ENCODE data around the gene ADH5. TPM values are rescaled to one million over a fixed set of nuclear protein-coding genes. Genes with fewer than 3 reads are reported as not detected.

The ADH5 gene
- total and polyA plus RNA-seq, 9 of the 15 experiments (the other 6 are each of a cell fraction or from before 2014, with no cell fraction given): 115 to 310 (median 200) TPM

- DNase-seq (ENCODE audit: extremely low read depth in 1 of 4, low spot score in 3 of 4) (no peak), ATAC-seq (no peak), FAIRE-seq (no peak)
- H3K36me3 ChIP-seq (ENCODE audit: control insufficient read depth, insufficient read depth, low read length): peaks cover 87% of the 10 kb centered on the region
- no peak overlapping the region for H3K4me3 ChIP-seq
- H3K9ac ChIP-seq (ENCODE audit: insufficient read depth in 1 of 2, low read depth in 2 of 2, low read length in 2 of 2): no peak overlapping the region
- intact Hi-C loops (cut with micrococcal nuclease) (no loop called here), in situ Hi-C loops (cut with MboI) (no loop called here)
- H3K9me3 ChIP-seq (replicated peaks; ENCODE audit: control insufficient read depth, insufficient read depth, low read depth, low read length): no peaks in the 10 kb centered on the region
- H4K20me1 ChIP-seq (replicated peaks; ENCODE audit: control insufficient read depth, insufficient read depth, low read length): no peaks in the 10 kb centered on the region; the same call in 1 of the 2 replicates
- TF ChIP-seq GABPB1 (CRISPR knock-in tag; IDR thresholded peaks at IDR 0.05): no peak
- TF ChIP-seq NR0B1 (IDR thresholded peaks at IDR 0.05; ENCODE audit: partially characterized antibody): no peak
- TF ChIP-seq CAMTA2 (CRISPR knock-in tag; conservative IDR thresholded peaks at IDR 0.05): no peak
- no peak for TF ChIP-seq RUNX1 (IDR thresholded peaks at IDR 0.05; ENCODE audit: low read depth)
- TF ChIP-seq FOXJ3 (CRISPR knock-in tag; IDR thresholded peaks at IDR 0.05): no peak
- TF ChIP-seq SOX6 (IDR thresholded peaks at IDR 0.05): no peak
- TF ChIP-seq SREBF2 (CRISPR knock-in tag; IDR thresholded peaks at IDR 0.05): no peak
- TF ChIP-seq NR2C1 (IDR thresholded peaks at IDR 0.05): no peak
- TF ChIP-seq NR2C1 (tag; IDR thresholded peaks at IDR 0.05): no peak
- no peak for TF ChIP-seq ZBTB11 (CRISPR knock-in tag; IDR thresholded peaks at IDR 0.05)
- TF ChIP-seq BACH1 (tag; IDR thresholded peaks at IDR 0.05): no peak
- TF ChIP-seq E4F1 (CRISPR knock-in tag; IDR thresholded peaks at IDR 0.05; ENCODE audit: borderline replicate concordance): no peak
- no peak for TF ChIP-seq CTCF (IDR thresholded peaks at IDR 0.05 in 2 of 3, conservative IDR thresholded peaks at IDR 0.05 in 1 of 3; ENCODE audit: insufficient read depth in 2 of 3, low read depth in 1 of 3, low read length in 3 of 3)
- H3K9me1 ChIP-seq (ENCODE audit: control insufficient read depth, insufficient read depth, low read length): no peaks in the 10 kb centered on the region
- ChIA-PET CTCF (ENCODE audit: low intra/inter-chr PET ratio) (no interaction called here), POLR2A (no interaction called here)
- 97% methylated on average over 5 of the region's 5 CpGs for WGBS (ENCODE audit: insufficient coverage, low coverage, missing lambda C conversion rate)
- H2AFZ ChIP-seq (ENCODE audit: low read depth, low read length): no peak overlapping the region
- no peak overlapping the region for H3K27ac ChIP-seq (ENCODE audit: extremely low read depth, low read depth, low read length)
- no peak overlapping the region for H3K4me2 ChIP-seq (ENCODE audit: insufficient read depth, low read length)
- H3K79me2 ChIP-seq (ENCODE audit: control insufficient read depth, insufficient read depth, low read length): peaks cover 38% of the 10 kb centered on the region
- peaks cover 0 to 4% of the 10 kb centered on the region in 2 experiments; a peak in 3 of 5 replicates for H3K4me1 ChIP-seq (replicated peaks in 1 of 2; ENCODE audit: control insufficient read depth in 2 of 2, insufficient read depth in 2 of 2, low read length in 2 of 2)
- BruUV-seq (replicated peaks): no TSS peak
- no peaks in the 10 kb centered on the region for H3K27me3 ChIP-seq (ENCODE audit: control insufficient read depth in 2 of 2, insufficient read depth in 2 of 2, low read length in 2 of 2)
Measured at GRCh38 chr4:99082192-99082591, 6.4 kb downstream of the ADH5 start.
